GM12878 (cell line): ENCODE measurements around the gene MAST2. TPM values are rescaled to one million over a fixed set of nuclear protein-coding genes. Genes with fewer than 3 reads are reported as not detected.

Experiments used
- ATAC-seq: fragments of 200-7000 bp; cut with Tn5 transposase; 3 replicates; pipeline ENCODE4 v1.9.1; 2020; ENCODE audit warnings: mild to moderate bottlenecking, moderate library complexity
- BruUV-seq: library from RNA; stranded (reverse); fragments of 400-500 nt; replicated peaks from 2 replicates; lab custom pipeline; 2021; lab: Mats Ljungman, UMichigan
- CTCF ChIA-PET: fragments of 300-600 bp; sonication (Branson Sonifier 250); formaldehyde crosslinking; extraction: SDS; loops from one replicate; lab custom pipeline; 2021; ENCODE audit warnings: inconsistent platforms; lab: Yijun Ruan, JAX
- POLR2A ChIA-PET: fragments of 350-600 bp; formaldehyde crosslinking; extraction: SDS; loops from one replicate; lab custom pipeline; 2021; ENCODE audit warnings: inconsistent platforms; lab: Charles Lee
- RAD21 ChIA-PET: fragments of 300-600 bp; sonication (Branson Sonifier 250); formaldehyde crosslinking; loops from one replicate; lab custom pipeline; 2023; ENCODE audit warnings: antibody characterized with exemption; ENCODE audit not compliant: unreplicated experiment; lab: Charles Lee
- SMC1A ChIA-PET: fragments of 300-600 bp; sonication (Branson Sonifier 250); formaldehyde crosslinking; loops from one replicate; lab custom pipeline; 2023; ENCODE audit not compliant: unreplicated experiment, uncharacterized antibody; lab: Charles Lee
- DNase-seq: peaks from one replicate; pipeline ENCODE4 v3.0.0-alpha.2; 2011; ENCODE audit warnings: low read depth, low spot score
- FAIRE-seq: peaks from 3 replicates; lab custom pipeline; 2011; peaks lifted over from hg19 to GRCh38; lab: Jason Lieb, UNC
- H2AFZ ChIP-seq: 2 replicates; pipeline ENCODE4 v1.6.0; 2011; ENCODE audit warnings: low read depth, low read length, control low read depth; ENCODE audit not compliant: control insufficient read depth
- H3K27ac ChIP-seq: 2 replicates; pipeline ENCODE4 v1.5.1; 2011; ENCODE audit warnings: control low read depth; ENCODE audit not compliant: control insufficient read depth, insufficient read depth
- H3K27me3 ChIP-seq, 2 experiments: replicated peaks in 1 of 2; 2 replicates each; pipeline versions ENCODE4 v1.6.0 to v1.6.1; 2011; ENCODE audit warnings: low read length in 1 of 2; ENCODE audit not compliant: control insufficient read depth in 2 of 2, insufficient read depth in 2 of 2
- H3K36me3 ChIP-seq, 2 experiments: 2 replicates each; pipeline ENCODE4 v1.5.1; 2011; ENCODE audit warnings: low read length in 1 of 2; ENCODE audit not compliant: control insufficient read depth in 2 of 2, insufficient read depth in 2 of 2
- H3K4me1 ChIP-seq: 2 replicates; pipeline ENCODE4 v1.6.1; 2011; ENCODE audit warnings: mild to moderate bottlenecking, low read length, moderate library complexity, mixed read lengths; ENCODE audit not compliant: control insufficient read depth, insufficient read depth
- H3K4me2 ChIP-seq: 2 replicates; pipeline ENCODE4 v1.6.0; 2011; ENCODE audit warnings: control low read depth; ENCODE audit not compliant: control insufficient read depth, insufficient read depth
- H3K4me3 ChIP-seq: fragments of 200-600 bp; sonication (generic); 2 replicates; pipeline ENCODE4 v1.5.1; 2016
- H3K79me2 ChIP-seq: 2 replicates; pipeline ENCODE4 v1.6.0; 2011; ENCODE audit warnings: low read length; ENCODE audit not compliant: control insufficient read depth, insufficient read depth
- H3K9ac ChIP-seq: 2 replicates; pipeline ENCODE4 v1.8.0; 2011; ENCODE audit warnings: low read length, control low read depth, mixed read lengths; ENCODE audit not compliant: control insufficient read depth, insufficient read depth
- H3K9me3 ChIP-seq: replicated peaks from 3 replicates; pipeline ENCODE4 v1.5.1; 2011; ENCODE audit warnings: mild to moderate bottlenecking, low read length; ENCODE audit not compliant: control insufficient read depth, insufficient read depth
- H4K20me1 ChIP-seq: 2 replicates; pipeline ENCODE4 v1.6.0; 2011; ENCODE audit not compliant: control insufficient read depth, insufficient read depth
- BCL3 ChIP-seq: IDR thresholded peaks from 2 replicates; pipeline ENCODE4 v1.6.1; 2011; ENCODE audit warnings: borderline replicate concordance, low read depth, mild to moderate bottlenecking, moderate library complexity, low read length; ENCODE audit not compliant: insufficient read depth, poor library complexity, severe bottlenecking
- CREM ChIP-seq: IDR thresholded peaks from 2 replicates; pipeline ENCODE4 v1.6.1; 2014; ENCODE audit warnings: antibody characterized with exemption, low read depth
- CTCF ChIP-seq, 3 experiments: IDR thresholded peaks in 2 of 3; conservative IDR thresholded peaks in 1 of 3; 2 replicates each; pipeline ENCODE4 v1.5.1; 2011; ENCODE audit warnings: low read depth in 3 of 3, low read length in 3 of 3, mild to moderate bottlenecking in 3 of 3, control low read depth in 2 of 3, moderate library complexity in 2 of 3, inconsistent platforms in 1 of 3, mixed read lengths in 1 of 3; ENCODE audit not compliant: control insufficient read depth in 2 of 3, insufficient read depth in 1 of 3; ENCODE audit errors: extremely low read depth in 1 of 3
- PAX8 ChIP-seq: fragments of 450-650 bp; IDR thresholded peaks from 2 replicates; pipeline ENCODE4 v1.6.1; 2017; ENCODE audit warnings: mild to moderate bottlenecking, moderate library complexity
- POLR2AphosphoS2 ChIP-seq: IDR thresholded peaks from 2 replicates; pipeline ENCODE4 v1.6.1; 2011; ENCODE audit warnings: low read depth, mild to moderate bottlenecking, low read length, improper control_type of control experiment, moderate library complexity
- SIX5 ChIP-seq: IDR thresholded peaks from 2 replicates; pipeline ENCODE4 v1.6.1; 2011; ENCODE audit warnings: mild to moderate bottlenecking, low read depth, low read length, moderate library complexity; ENCODE audit not compliant: severe bottlenecking
- ZNF207 ChIP-seq: fragments of 450-650 bp; IDR thresholded peaks from 2 replicates; pipeline ENCODE4 v1.6.1; 2014; ENCODE audit warnings: antibody characterized with exemption, mild to moderate bottlenecking, borderline replicate concordance
- WGBS: methylation state at CpG from one replicate; pipeline ENCODE4 v1.1.6; 2016; ENCODE audit warnings: low lambda C conversion rate; ENCODE audit not compliant: insufficient replicate concordance, insufficient coverage; ENCODE audit errors: missing lambda C conversion rate; 5-methylcytosine and 5-hydroxymethylcytosine counted together
- in situ Hi-C: fragments of 300-500 bp; cut with MboI; formaldehyde crosslinking; loops from 9 replicates; pipeline ENCODE4 v1.14.3; 2018; ENCODE audit warnings: mixed read lengths
- intact Hi-C: fragments of 100-400 bp; cut with micrococcal nuclease; formaldehyde crosslinking; loops from one replicate; pipeline ENCODE4 v1.14.2; 2022; ENCODE audit not compliant: unreplicated experiment
- polyA plus RNA-seq, 11 experiments: library from polyadenylated mRNA; depleted of rRNA in 4 of 11; unstranded in 6 of 11; stranded (reverse) in 5 of 11; fragments of >200 nt; fragmentation: Nextera tagmentation in 4 of 11; fragmentation: Illumina TruSeq in 1 of 11; extraction: Ambion mirVana in 4 of 11; extraction: Trizol in 1 of 11; gene quantifications; 1 replicate in 1 of 11; 2 replicates in 10 of 11; pipeline versions ENCODE4 v1.2.1 to v1.2.3, GENCODE V29; 2011 to 2016; ENCODE audit warnings: inconsistent platforms in 2 of 11, missing spikeins in 2 of 11, low read depth in 1 of 11
- total RNA-seq, 4 experiments: library from RNA; depleted of rRNA in 3 of 4; stranded (reverse); fragments of >200 nt in 3 of 4; fragmentation: Illumina TruSeq in 1 of 4; extraction: Trizol in 1 of 4; gene quantifications; 2 replicates each; pipeline versions ENCODE4 v1.2.1 to v1.2.3, GENCODE V29; 2013 to 2021

MAST2 gene
- total and polyA plus RNA-seq, 10 of the 15 experiments (the other 5 are each of a cell fraction or from before 2014, with no cell fraction given) = 1.0 to 28.7 (median 13.8) TPM

GRCh38 chr1:45814776-45815175 lies 11.4 kb downstream of the MAST2 start:
- no peaks in the 10 kb centered on the region for H3K4me1 ChIP-seq
- in situ Hi-C loops (no loop called here), intact Hi-C loops (no loop called here)
- ChIA-PET RAD21 (no interaction called here), POLR2A (interaction anchor here (0.6 to 0.9 kb wide), 4 partner anchors 10 to 377 kb away, joined by 3 to 4 read pairs (median 3); no protein-coding TSS in a partner anchor), SMC1A (interaction anchor here (1.4 to 1.8 kb wide), 3 partner anchors 9 to 146 kb away, joined by 3 to 5 read pairs (median 4); no protein-coding TSS in a partner anchor), CTCF (interaction anchor here (1.0 to 1.8 kb wide), 6 partner anchors 9 to 187 kb away, joined by 3 to 6 read pairs (median 4); no protein-coding TSS in a partner anchor)
- H3K9ac ChIP-seq = no peak overlapping the region
- H3K4me2 ChIP-seq = no peak overlapping the region
- no peaks in the 10 kb centered on the region; the same call in 2 of the 3 replicates for H3K9me3 ChIP-seq
- peaks cover 0 to 2% of the 10 kb centered on the region in 2 experiments; a peak in 1 of 4 replicates for H3K36me3 ChIP-seq
- no peak for FAIRE-seq
- H2AFZ ChIP-seq = no peak overlapping the region
- peaks cover 3% of the 10 kb centered on the region for H3K79me2 ChIP-seq
- BruUV-seq = no TSS peak
- no peak overlapping the region for H3K27ac ChIP-seq
- 100% methylated on average over 2 of the region's 2 CpGs for WGBS
- H4K20me1 ChIP-seq = no peaks in the 10 kb centered on the region
- H3K27me3 ChIP-seq = no peaks in the 10 kb centered on the region
- no peak for TF ChIP-seq ZNF207
- TF ChIP-seq POLR2AphosphoS2 = no peak
- TF ChIP-seq SIX5 = no peak
- no peak for TF ChIP-seq PAX8
- no peak for DNase-seq
- no peak for ATAC-seq
- H3K4me3 ChIP-seq = no peak overlapping the region

GRCh38 chr1:45815667-45816458 lies 12.5 kb downstream of the MAST2 start:
- SMC1A ChIA-PET = interaction anchor here (1.4 to 1.8 kb wide), 4 partner anchors 8 to 147 kb away, joined by 3 to 5 read pairs (median 4); no protein-coding TSS in a partner anchor
- intact Hi-C loops = no loop called here
- Histone ChIP-seq H2AFZ (no peak overlapping the region), H3K4me2 (no peak overlapping the region), H3K9ac (no peak overlapping the region), H3K9me3 (no peaks in the 10 kb centered on the region; the same call in 2 of the 3 replicates), H3K4me3 (no peak overlapping the region), H3K27me3 (no peaks in the 10 kb centered on the region), H3K27ac (no peak overlapping the region), H3K36me3 (peaks cover 0 to 2% of the 10 kb centered on the region in 2 experiments; a peak in 1 of 4 replicates), H4K20me1 (no peaks in the 10 kb centered on the region), H3K79me2 (peaks cover 3% of the 10 kb centered on the region), H3K4me1 (peaks cover 3% of the 10 kb centered on the region; the same call in 1 of the 2 replicates)
- RAD21 ChIA-PET = interaction anchor here (0.7 kb wide), 1 partner anchor 139 kb away, joined by 4 read pairs; no protein-coding TSS in a partner anchor
- WGBS = 67% methylated on average over 3 of the region's 3 CpGs
- in situ Hi-C loops = no loop called here
- DNase-seq (no peak), FAIRE-seq (no peak), ATAC-seq (no peak)
- BruUV-seq = no TSS peak
- CTCF ChIA-PET = interaction anchor here (0.5 to 1.7 kb wide), 5 partner anchors 8 to 144 kb away, joined by 3 to 4 read pairs (median 3); no protein-coding TSS in a partner anchor
- POLR2A ChIA-PET = interaction anchor here (0.6 to 0.7 kb wide), 3 partner anchors 59 to 376 kb away, joined by 3 to 9 read pairs (median 3); no protein-coding TSS in a partner anchor
- TF ChIP-seq CTCF (IDR thresholded peaks at IDR 0.05 in 2 of 3, conservative IDR thresholded peaks at IDR 0.05 in 1 of 3; ENCODE audit: control insufficient read depth in 2 of 3, extremely low read depth in 1 of 3, insufficient read depth in 1 of 3, low read depth in 3 of 3, low read length in 3 of 3) (no peak), BCL3 (no peak), CREM (no peak)
